Activated CD8-positive, alpha-beta memory T cell treated with anti-CD3 and anti-CD28 coated beads for 1 hour (primary cell): Measurements from ENCODE around the gene CFAP251.
"Not testable (repeated sequence)": the region's sequence is repeated elsewhere in the genome, so short reads cannot be mapped to it uniquely, and the experiment has no call there.

ENCODE experiments used
- DNase-seq, 2 donors: peaks; one replicate each; pipeline ENCODE4 v3.0.0-alpha.2; 2020; ENCODE audit warnings: low read depth in 1 of 2; ENCODE audit errors: extremely low read depth in 1 of 2

The CFAP251 gene

DNA sequence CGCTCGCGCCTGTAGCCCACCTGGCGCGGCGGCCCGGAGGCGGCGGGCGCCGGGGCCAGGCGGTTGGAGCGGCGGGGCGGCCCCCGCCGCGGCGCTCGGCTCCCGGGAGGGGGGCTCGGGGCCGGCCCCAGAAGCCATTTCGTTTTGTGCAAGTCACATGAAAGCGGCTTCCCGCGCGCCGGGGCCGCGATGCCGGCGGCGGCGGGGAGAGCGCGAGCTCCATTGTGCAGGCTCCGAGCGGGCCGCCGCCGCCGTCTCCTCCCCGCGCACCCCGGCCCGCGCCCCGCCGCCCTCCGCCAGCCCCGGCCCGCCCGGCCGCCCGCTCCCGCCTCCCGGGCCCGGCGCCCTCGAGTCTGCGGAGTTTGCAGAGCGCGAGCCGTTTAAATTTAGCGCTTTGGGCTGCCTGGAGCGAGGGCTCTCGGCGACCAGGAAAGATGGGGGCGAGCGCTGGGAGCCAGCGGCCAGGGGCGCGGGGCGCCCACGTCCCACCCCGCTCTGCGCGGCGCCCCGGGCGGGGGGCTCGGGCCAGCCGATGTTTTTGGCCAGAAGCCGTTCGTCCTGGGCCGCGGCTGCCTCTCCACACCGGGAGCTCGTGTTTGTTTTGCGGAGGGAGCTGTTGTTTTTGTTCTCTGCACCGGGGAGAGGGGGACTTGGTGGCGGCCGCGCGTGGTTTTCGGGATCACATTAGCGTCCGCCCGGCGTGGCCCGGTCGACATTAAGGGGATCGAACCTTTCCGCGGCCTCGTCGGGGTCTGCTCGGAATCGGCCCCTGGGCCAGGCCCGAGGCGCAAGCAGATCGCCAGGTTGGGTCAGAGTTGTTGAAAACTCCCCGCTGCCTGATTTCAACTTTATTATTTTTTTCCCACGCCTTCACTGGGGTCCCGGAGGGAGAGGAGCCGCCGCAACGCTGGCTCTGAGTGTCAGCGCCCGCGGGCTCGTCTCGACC lies 104.3 kb downstream of the CFAP251 start:
- DNase-seq, result no peak

DNA sequence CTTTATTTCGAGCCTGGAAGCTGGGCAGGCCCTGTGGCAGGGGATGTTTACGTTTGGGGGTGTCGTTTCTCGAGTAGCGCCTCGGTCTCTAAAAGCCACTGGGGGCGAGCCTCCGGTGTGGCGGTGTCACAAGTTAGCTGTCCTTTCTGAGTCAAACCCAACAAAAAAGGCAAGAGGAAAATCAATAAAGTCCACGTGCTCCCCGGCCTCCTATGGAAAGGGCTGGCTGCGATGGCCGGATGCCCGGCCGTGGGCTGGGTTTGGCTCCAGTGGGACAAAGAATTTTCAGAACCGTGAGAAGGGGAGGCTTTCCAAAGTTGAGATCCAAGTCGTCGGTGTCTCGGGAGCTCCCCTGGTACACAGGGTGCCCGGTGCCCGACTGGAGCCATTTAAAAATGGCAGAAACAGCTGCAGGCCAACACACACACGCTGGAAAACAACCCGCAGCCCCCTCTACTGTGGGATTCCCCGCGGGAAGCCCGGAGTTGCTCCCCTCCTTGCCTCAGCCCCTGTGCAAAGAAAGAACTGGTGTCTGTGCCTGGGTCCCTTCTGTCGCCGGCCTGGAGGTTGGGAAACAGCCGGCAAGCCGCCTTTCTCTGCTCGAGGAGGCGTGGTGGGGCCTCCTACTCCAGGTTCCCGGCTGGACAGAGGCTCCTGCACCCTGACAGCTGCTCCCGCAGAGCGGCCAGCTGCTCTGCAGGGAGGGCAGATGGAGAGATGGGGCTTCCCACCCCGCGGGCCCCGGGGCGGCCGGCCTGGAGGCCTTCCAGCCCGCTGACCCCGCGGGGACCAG lies 105.1 kb downstream of the CFAP251 start:
- DNase-seq, result no peak

DNA sequence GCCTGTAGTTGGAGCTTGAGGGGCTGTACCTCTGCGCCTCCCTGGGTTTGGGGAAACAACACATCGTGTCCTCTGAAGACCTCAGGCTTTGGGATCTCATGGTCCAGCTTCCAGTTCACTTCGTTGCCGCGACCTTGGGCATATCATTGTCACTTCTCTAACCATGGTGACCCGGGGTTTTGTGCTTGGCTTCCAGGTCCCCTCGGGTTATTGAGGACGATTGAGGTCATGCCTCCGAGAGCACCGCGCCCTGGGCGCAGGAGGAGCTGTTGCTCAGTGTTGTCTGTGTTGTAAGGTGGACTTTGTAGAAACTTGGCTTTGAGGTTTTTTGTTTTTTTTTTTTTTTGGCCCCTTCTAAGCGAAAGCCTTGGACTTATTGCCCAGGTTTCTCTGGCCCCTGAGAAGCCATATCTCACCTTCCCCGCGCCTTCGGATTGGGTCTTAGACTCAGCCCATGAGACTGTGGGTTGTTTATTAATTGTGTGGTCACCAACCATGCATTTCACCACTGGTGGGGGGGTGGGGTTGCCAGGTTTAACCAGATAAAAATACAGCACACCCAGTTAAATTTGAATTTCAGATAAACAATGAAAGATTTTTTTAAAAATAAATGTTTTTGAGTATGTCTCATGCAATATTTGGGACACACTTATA lies 105.9 kb downstream of the CFAP251 start:
- no peak for DNase-seq

DNA sequence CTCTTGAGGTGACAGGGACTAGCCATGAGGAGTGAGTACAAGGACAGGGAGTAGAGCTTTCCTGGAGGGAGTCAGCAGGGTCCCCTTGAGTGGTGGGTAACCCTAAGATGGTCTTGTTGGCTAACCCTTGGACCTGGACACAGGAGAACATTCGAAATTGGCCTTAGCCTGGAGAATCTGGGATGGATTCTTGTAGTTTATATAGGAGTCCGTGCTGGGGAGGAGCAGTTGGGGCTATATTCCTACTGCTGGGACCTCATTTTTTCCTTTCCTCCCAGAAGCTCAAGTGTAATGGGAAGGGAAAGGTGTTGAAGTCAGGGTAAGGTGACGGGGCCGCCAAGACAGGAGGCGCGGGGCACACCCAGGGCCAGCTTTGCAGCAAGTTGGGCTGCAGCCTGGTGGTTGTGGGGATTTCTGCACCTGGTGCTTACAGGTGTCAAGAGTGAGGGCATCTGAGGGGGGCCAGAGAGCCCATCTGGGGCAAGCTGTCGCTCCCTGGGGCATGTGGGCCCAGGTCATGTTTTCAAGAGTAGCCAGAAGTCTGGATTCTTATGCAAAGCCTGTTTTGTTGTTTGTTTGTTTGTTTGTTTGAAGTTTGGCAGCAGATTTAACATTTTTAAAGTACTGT lies 108.4 kb downstream of the CFAP251 start:
- DNase-seq, result no peak

- no peak for DNase-seq
Observed at GRCh38 chr12:122028165-122028904, 109.9 kb downstream of the CFAP251 start.

DNA sequence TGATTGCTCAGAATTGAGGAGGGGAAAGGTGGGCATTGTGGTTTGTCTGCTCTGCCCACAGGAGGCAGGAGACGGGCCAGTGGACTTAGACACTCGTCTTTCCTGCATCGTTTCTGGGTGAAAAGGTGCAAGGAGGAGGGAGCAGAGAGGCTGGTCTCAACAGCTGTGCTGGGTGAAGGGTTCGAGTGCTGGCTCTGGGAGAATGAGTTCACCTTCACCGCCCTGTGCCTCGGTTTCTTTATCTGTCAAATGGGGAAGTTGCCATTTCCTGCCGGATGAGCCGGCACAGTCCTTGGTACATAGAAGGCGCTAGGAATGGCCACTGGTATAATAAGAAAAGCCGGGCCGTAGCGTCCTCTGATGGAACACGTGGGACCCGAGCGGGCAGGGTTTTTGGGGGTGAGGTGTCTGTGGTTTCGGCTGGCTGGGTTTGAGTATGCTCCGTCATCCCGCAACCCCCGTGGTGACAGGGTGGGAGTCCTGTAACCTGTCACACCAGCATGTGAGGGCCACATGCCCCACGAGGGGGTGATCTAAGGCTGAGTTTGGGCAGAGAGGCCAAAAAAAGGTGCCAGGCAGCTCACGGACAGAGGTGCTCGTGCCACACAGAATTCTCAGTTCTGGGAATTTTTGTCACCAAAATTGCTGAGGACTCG lies 110.6 kb downstream of the CFAP251 start:
- DNase-seq, result no peak

DNA sequence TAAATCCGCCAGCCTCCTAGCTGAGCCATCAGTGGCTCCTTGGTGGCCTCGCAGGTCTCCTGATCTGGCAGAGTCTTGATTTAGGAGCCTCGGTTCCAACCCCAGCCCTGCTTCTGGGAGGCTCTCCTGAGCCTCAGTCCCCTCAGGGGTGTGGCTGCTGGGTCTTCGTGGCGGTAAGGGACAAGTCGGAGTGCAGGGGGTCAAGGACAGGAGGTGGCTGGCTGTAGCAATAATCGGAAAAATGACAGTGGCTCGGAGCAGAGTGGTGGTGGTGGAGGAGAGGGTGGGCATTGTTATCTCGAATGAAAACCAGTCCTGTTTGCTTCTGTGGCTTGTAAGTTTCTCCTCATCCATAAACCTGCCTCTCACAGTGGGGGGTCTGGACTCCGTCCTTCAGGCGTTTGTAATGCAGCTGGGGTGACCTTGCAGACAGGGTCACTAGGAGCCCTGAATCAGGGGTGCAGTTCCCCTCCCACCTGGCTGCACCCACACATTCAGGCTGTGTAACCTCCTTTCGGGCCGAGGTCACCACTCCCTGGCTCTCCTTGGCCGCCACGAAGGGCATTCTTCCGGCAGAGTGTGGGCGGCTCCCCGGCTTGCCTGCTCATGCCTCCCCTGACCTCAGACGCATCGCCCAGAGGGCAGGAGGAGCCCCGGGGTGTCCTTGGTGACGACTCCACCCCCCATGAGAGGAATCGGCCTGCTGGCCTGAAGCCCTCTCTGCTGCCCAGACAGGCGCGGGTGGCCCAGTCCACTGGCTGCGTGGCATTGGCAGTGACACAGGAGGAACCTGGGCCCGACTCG lies 111.4 kb downstream of the CFAP251 start:
- no peak for DNase-seq

DNA sequence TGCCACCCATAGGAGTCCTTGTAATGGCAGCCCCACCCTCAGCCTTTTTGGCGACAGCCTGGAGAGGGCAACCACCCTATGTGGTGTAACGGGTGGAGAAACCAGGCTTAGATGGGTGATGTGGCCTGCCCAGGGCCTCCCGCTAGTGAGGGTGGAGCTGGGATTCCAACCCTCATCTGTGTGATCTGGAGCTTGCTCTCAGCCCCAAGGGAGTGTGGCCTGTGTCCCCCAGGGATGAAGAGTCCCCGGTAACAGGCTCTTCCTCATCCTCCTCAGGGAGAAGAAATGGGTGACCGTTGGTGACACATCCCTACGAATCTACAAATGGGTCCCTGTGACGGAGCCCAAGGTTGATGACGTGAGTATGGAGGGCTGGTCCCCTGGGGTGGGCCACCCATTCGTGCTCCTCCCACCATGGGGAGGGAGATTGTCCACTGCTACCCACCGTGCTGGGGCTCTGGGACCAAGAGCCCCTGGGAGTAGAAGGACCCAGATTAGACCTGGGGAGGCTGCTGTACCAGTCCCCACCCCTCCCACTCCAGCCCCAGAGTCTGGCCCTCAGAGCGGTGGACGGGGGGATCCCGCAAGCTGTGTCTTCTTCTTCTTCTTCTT lies 112.1 kb downstream of the CFAP251 start:
- no peak for DNase-seq

GRCh38 chr12:122031342-122032216 lies 113.2 kb downstream of the CFAP251 start:
- DNase-seq, result peak in 1 of 2 donors; percentile 33

DNA sequence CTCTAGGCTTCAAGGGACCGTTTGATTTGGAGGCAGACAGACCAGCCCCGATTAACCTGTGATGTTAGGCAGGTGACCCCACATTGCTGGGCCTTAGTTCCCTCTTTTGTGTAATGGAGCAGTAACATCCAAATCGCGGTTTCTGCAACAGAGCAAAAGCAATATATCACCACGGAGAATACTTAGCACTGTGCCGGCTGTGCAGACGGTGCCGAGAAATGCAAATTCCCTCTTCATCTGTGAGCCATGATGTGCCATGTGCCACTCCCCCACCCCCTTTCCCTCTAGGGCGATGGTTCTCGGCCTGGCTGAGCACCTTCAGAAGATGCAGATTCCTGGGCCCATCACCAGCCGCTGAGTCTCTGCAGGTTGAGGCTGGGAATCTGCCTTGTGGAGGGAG lies 114.2 kb downstream of the CFAP251 start:
- no peak for DNase-seq

- DNase-seq, result no peak
Observed at GRCh38 chr12:122035292-122035691, 116.9 kb downstream of the CFAP251 start.

GRCh38 chr12:122036153-122036552 lies 117.8 kb downstream of the CFAP251 start:
- DNase-seq, result no peak

GRCh38 chr12:122040579-122041386 lies 122.4 kb downstream of the CFAP251 start:
- DNase-seq, result no peak

- not testable (repeated sequence) for DNase-seq
Observed at GRCh38 chr12:122041458-122041857, 123.1 kb downstream of the CFAP251 start.

DNA sequence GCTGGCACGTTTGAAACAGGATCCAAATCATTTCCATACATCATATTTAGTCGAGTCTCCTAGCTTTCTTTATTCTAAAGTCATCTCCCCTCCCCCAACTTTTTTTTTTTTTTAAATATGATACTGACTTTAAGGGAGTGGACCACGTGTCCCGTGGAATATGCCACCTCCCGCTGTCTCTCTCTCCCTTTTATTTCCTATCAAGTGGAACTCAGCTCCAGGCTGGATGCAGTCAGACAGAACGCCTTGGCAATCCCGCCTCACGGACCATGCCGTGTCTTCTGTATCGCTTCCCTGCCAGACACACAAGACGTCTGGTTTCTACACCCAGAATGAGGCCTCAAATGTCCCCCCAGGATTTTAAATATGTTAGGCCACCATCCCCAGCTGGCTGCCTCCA lies 124.5 kb downstream of the CFAP251 start:
- no peak for DNase-seq

DNA sequence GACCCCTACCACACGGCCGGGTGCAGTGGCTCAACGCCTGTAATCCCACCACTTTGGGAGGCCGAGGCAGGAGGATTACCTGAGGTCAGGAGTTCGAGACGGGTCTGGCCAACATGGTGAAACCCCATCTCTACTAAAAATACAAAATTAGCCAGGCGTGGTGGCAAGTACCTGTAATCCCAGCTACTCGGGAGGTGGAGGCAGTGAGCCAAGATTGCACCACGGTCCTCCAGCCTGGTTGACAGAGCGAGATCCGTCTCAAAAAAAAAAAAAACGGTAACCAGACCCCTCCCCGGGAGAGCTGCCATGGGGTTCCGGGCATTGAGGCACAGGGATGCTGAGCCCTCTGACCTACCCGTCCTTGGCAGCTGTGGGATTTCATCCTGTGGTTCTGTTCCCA lies 125.1 kb downstream of the CFAP251 start:
- DNase-seq, result no peak

- DNase-seq, result no peak
Observed at GRCh38 chr12:122045262-122045661, 126.9 kb downstream of the CFAP251 start.
